SK-N-MC (cell line): Measurements from ENCODE around the gene MAN2B2.

ENCODE experiments used
- DNase-seq: peaks from one replicate; pipeline ENCODE4 v3.0.0-alpha.2; 2011; ENCODE audit warnings: low read depth, low spot score
- H3K27ac ChIP-seq: fragments of 200-600 bp; sonication (generic); 2 replicates; pipeline ENCODE4 v1.5.1; 2016; ENCODE audit warnings: mixed run types
- H3K36me3 ChIP-seq: fragments of 200-600 bp; sonication (generic); 2 replicates; pipeline ENCODE4 v1.6.1; 2017; ENCODE audit warnings: antibody characterized with exemption, low read length, mixed read lengths; ENCODE audit not compliant: insufficient read depth
- H3K4me3 ChIP-seq: fragments of 200-600 bp; sonication (generic); 2 replicates; pipeline ENCODE4 v1.5.1; 2016
- H3K9ac ChIP-seq: fragments of 200-600 bp; sonication (generic); 2 replicates; pipeline ENCODE4 v1.8.0; 2017; ENCODE audit warnings: mixed run types, mixed read lengths; ENCODE audit not compliant: insufficient read length
- H3K9me3 ChIP-seq: fragments of 200-600 bp; sonication (generic); 2 replicates; pipeline ENCODE4 v1.6.1; 2017; ENCODE audit warnings: low read depth, mild to moderate bottlenecking, antibody characterized with exemption, low read length, moderate library complexity, mixed read lengths
- EZH2 ChIP-seq: fragments of 200-600 bp; sonication (generic); IDR thresholded peaks from one replicate; pipeline ENCODE4 v1.6.1; 2017; ENCODE audit warnings: antibody characterized with exemption
- FOXP2 ChIP-seq: optimal IDR thresholded peaks from 2 replicates; pipeline ENCODE3; 2011; ENCODE audit warnings: mild to moderate bottlenecking, moderate library complexity; ENCODE audit not compliant: insufficient read depth; ENCODE audit errors: extremely low read length, control extremely low read depth
- POLR2AphosphoS5 ChIP-seq: IDR thresholded peaks from 2 replicates; pipeline ENCODE4 v1.6.1; 2012; ENCODE audit warnings: mild to moderate bottlenecking, low read depth, low read length, borderline replicate concordance

The MAN2B2 gene

GRCh38 chr4:6561706-6562371 is 13.2 kb upstream of the MAN2B2 start:
- Histone ChIP-seq H3K4me3 (no peak overlapping the region), H3K9me3 (no peaks in the 10 kb centered on the region), H3K36me3 (no peaks in the 10 kb centered on the region), H3K9ac (no peak overlapping the region), H3K27ac (no peak overlapping the region)
- TF ChIP-seq EZH2 (no peak), POLR2AphosphoS5 (no peak), FOXP2 (no peak)
- DNase-seq, result no peak

GRCh38 chr4:6562931-6563901 is 11.8 kb upstream of the MAN2B2 start:
- H3K4me3 ChIP-seq, result no peak overlapping the region
- H3K36me3 ChIP-seq, result no peaks in the 10 kb centered on the region
- H3K27ac ChIP-seq, result no peak overlapping the region
- DNase-seq, result no peak
- TF ChIP-seq EZH2 (no peak), FOXP2 (no peak), POLR2AphosphoS5 (no peak)
- H3K9ac ChIP-seq, result no peak overlapping the region
- H3K9me3 ChIP-seq, result no peaks in the 10 kb centered on the region

GRCh38 chr4:6563935-6564645 is 10.9 kb upstream of the MAN2B2 start:
- Histone ChIP-seq H3K4me3 (no peak overlapping the region), H3K27ac (no peak overlapping the region), H3K9ac (no peak overlapping the region), H3K9me3 (no peaks in the 10 kb centered on the region), H3K36me3 (no peaks in the 10 kb centered on the region)
- no peak for TF ChIP-seq FOXP2
- no peak for TF ChIP-seq POLR2AphosphoS5
- TF ChIP-seq EZH2, result no peak
- no peak for DNase-seq

- no peak overlapping the region for H3K9ac ChIP-seq
- no peak overlapping the region for H3K4me3 ChIP-seq
- no peaks in the 10 kb centered on the region for H3K9me3 ChIP-seq
- TF ChIP-seq POLR2AphosphoS5 (no peak), EZH2 (no peak), FOXP2 (no peak)
- no peak for DNase-seq
- H3K27ac ChIP-seq, result no peak overlapping the region
- no peaks in the 10 kb centered on the region for H3K36me3 ChIP-seq
Observed at GRCh38 chr4:6565691-6566390, 9.1 kb upstream of the MAN2B2 start.

GRCh38 chr4:6566391-6567190 is 8.4 kb upstream of the MAN2B2 start:
- Histone ChIP-seq H3K27ac (no peak overlapping the region), H3K36me3 (no peaks in the 10 kb centered on the region), H3K4me3 (no peak overlapping the region), H3K9me3 (no peaks in the 10 kb centered on the region), H3K9ac (no peak overlapping the region)
- TF ChIP-seq EZH2 (no peak), POLR2AphosphoS5 (no peak)
- DNase-seq, result no peak

- no peak overlapping the region for H3K27ac ChIP-seq
- DNase-seq, result no peak
- no peaks in the 10 kb centered on the region for H3K9me3 ChIP-seq
- H3K4me3 ChIP-seq, result no peak overlapping the region
- TF ChIP-seq POLR2AphosphoS5 (no peak), FOXP2 (no peak), EZH2 (no peak)
- H3K36me3 ChIP-seq, result no peaks in the 10 kb centered on the region
- no peak overlapping the region for H3K9ac ChIP-seq
Observed at GRCh38 chr4:6567218-6567617, 7.8 kb upstream of the MAN2B2 start.

GRCh38 chr4:6568148-6568547 is 6.8 kb upstream of the MAN2B2 start:
- no peak overlapping the region for H3K4me3 ChIP-seq
- DNase-seq, result no peak
- no peak overlapping the region for H3K27ac ChIP-seq
- H3K9ac ChIP-seq, result no peak overlapping the region
- TF ChIP-seq POLR2AphosphoS5, result no peak
- TF ChIP-seq FOXP2, result no peak
- TF ChIP-seq EZH2, result no peak
- no peaks in the 10 kb centered on the region for H3K36me3 ChIP-seq
- no peaks in the 10 kb centered on the region for H3K9me3 ChIP-seq
